ENCODE data around the gene CDON.

Gene CDON

GRCh38 chr11:125941619-125942611 is 120.8 kb downstream of the CDON start:
- FAIRE-seq (no peak), DNase-seq (ENCODE audit: insufficient read length, low spot score) (peak; percentile 19)
- TF ChIP-seq POLR2A (IDR thresholded peaks at IDR 0.05; ENCODE audit: low read depth, low read length) = no peak

DNA sequence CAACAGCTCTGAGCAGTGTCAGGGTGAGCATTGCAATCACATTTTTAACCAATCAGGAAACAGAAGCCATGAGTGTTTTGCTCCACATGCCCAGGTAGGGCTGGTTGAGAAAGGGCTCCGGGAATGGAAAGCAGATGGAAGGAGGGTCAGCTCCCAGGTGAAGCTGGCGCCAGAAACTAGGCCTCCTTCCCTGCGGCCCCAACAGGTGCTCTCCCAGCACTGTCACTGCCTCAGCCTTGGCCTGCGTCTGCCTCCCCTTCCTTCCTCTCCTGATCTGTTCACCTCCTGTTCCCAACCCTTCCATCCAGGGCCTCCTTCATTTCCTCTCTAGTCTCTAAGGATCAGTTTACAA is 121.4 kb downstream of the CDON start:
- no peak for DNase-seq (ENCODE audit: insufficient read length, low spot score)
- no peak for FAIRE-seq
- no peak for TF ChIP-seq POLR2A (IDR thresholded peaks at IDR 0.05; ENCODE audit: low read depth, low read length)

- TF ChIP-seq POLR2A (IDR thresholded peaks at IDR 0.05; ENCODE audit: low read depth, low read length) = no peak
- FAIRE-seq (no peak), DNase-seq (ENCODE audit: insufficient read length, low spot score) (no peak)
Measured at GRCh38 chr11:125940145-125940544, 122.5 kb downstream of the CDON start.

GRCh38 chr11:125939081-125939521 is 123.6 kb downstream of the CDON start:
- FAIRE-seq = no peak
- TF ChIP-seq POLR2A (IDR thresholded peaks at IDR 0.05; ENCODE audit: low read depth, low read length) = no peak
- no peak for DNase-seq (ENCODE audit: insufficient read length, low spot score)

DNA sequence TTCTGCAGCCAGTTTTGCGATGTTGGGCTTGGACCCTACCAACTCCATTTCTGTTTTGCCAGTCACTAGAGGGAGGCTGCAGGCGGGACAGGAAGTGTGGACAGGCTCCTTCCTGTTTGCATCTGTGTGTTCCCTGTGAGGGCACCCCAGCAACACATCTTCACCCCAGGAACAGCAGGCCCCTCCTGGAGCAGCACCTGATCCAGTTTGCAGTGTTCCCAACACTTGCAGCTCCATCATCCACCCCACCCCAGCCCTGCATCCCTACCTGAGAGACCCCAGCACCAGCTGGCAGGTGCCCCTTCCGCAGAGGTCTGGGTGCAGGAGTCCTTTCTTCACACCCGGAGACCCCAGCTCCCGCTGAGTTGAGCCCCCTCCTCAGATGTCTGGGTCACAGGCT is 124.2 kb downstream of the CDON start:
- DNase-seq (ENCODE audit: insufficient read length, low spot score) = no peak
- no peak for TF ChIP-seq POLR2A (IDR thresholded peaks at IDR 0.05; ENCODE audit: low read depth, low read length)
- FAIRE-seq = no peak

DNA sequence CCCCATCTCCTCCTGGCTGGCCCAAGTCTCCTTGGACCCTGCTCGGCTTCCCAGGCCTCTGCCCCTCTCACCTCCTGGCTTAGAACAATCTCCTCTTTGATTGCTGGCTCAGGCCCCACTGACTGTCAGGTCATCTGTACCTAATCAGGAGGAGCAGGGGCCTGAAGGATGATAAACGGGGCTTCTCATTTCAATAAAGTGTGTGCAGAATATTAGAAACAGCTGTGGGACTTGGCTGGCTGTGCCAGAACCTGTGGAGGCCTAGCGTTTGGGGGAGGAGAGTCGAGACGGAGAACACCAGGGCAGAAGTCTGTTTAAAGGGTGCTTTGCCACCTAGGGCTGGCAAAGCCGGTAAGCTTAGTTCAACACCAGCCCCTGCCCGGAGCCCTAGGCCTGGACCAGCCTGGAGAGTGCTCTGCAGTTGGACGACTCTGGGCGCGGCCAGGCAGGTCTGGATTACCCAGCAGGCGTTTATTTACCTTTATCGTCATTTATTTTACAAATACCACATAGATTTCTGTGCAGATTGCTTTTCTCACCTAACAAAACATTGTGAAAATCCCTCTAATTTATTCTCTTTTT is 127.0 kb downstream of the CDON start:
- no peak for TF ChIP-seq POLR2A (IDR thresholded peaks at IDR 0.05; ENCODE audit: low read depth, low read length)
- FAIRE-seq (no peak), DNase-seq (ENCODE audit: insufficient read length, low spot score) (no peak)

- DNase-seq (ENCODE audit: insufficient read length, low spot score) = no peak
- TF ChIP-seq POLR2A (IDR thresholded peaks at IDR 0.05; ENCODE audit: low read depth, low read length) = no peak
- FAIRE-seq = no peak
Measured at GRCh38 chr11:125935056-125935455, 127.6 kb downstream of the CDON start.

DNA sequence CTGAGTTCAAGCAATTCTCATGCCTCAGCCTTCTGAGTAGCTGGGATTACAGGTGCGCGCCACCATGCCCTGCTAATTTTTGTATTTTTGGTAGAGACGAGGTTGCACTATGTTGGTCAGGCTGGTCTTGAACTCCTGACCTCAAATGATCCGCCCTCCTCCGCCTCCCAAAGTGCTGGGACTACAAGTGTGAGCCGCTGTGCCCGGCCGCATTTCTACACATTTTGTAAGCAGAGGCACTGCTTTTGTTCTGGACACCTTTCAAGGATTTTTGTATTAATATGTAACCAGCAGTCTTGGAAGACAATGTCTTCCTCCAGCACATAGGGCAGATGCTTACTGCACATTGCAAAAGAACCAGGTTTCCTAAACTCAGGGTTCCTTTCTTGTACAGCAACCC is 128.2 kb downstream of the CDON start:
- TF ChIP-seq POLR2A (IDR thresholded peaks at IDR 0.05; ENCODE audit: low read depth, low read length) = no peak
- DNase-seq (ENCODE audit: insufficient read length, low spot score) = no peak
- no peak for FAIRE-seq

DNA sequence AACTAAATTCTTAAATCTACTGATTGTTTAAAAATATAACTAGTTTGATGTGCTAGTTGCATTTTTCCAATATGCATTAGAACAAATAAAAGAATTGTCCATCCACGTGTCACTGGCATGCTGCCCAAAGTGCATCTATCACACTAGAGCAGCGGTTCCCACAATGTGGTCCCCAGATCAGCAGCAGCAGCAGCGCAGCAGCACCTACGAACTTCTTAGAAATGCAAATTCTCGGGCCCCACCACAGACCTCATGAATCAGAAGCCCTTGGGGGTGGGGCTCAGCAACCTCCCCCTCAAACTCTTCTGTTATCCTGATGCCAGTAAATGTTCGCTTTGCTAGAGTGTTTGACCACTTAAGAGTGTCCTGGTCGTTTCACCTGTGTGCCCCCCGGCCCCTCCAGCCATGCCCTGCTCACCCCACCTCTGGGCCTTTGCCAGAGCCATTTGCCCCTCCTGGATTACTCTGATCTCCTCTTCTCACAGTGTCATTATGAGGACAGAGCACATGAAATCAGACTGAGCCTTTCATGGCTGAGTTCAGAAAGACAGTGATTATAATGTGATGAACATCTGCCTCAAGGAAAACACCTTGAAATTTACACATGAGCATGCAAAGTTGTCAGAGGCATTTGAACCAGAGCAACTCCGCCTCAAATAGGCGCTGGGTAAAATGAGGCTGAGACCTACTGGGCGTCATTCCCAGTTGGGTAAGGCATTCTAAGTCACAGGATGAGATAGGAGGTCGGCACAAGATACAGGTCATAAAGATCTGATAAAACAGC is 129.4 kb downstream of the CDON start:
- TF ChIP-seq POLR2A (IDR thresholded peaks at IDR 0.05; ENCODE audit: low read depth, low read length) = no peak
- DNase-seq (ENCODE audit: insufficient read length, low spot score) (no peak), FAIRE-seq (no peak)

DNA sequence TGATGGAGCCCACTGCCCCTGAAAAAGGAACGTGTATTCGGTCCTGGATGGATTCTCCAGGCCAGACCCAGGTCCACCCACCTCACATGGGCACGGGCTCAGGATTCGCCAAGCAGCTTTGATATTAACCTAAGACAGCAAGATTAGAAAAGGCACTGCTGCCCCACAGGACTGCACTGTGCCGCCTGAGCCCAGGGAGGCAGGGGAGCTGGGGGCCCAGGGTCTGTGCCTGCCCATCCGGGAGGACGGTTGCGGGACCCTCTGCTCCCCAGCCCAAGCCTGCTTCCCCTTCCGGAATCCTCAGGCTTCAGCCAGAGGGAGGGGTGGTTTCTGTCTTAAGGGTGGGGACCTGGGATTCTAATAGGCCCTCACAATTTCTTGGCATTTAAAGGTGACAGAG is 130.4 kb downstream of the CDON start:
- no peak for DNase-seq (ENCODE audit: insufficient read length, low spot score)
- no peak for TF ChIP-seq POLR2A (IDR thresholded peaks at IDR 0.05; ENCODE audit: low read depth, low read length)
- FAIRE-seq = no peak

DNA sequence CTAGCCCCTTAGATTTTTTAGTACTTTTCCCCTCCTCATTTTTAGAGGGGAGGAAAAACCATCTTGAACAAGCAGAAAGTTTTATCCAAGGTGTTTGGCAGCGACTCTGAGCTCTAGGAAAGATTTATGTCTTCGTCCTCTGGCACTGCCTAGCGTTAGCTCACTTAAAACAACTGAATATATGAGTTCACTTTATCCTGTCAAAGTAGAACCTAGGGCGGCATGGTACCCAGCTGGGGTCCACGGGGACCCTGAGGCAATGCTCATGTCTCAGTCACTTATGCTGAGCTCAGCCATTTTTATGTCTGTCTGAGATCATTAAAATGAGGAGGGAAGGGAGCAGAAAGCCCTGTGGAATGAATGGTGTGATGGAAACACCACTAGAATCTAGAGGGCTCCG is 131.0 kb downstream of the CDON start:
- FAIRE-seq (no peak), DNase-seq (ENCODE audit: insufficient read length, low spot score) (no peak)
- TF ChIP-seq POLR2A (IDR thresholded peaks at IDR 0.05; ENCODE audit: low read depth, low read length) = no peak

- DNase-seq (ENCODE audit: insufficient read length, low spot score) = no peak
- FAIRE-seq = no peak
- no peak for TF ChIP-seq POLR2A (IDR thresholded peaks at IDR 0.05; ENCODE audit: low read depth, low read length)
Measured at GRCh38 chr11:125931116-125931515, 131.6 kb downstream of the CDON start.

DNA sequence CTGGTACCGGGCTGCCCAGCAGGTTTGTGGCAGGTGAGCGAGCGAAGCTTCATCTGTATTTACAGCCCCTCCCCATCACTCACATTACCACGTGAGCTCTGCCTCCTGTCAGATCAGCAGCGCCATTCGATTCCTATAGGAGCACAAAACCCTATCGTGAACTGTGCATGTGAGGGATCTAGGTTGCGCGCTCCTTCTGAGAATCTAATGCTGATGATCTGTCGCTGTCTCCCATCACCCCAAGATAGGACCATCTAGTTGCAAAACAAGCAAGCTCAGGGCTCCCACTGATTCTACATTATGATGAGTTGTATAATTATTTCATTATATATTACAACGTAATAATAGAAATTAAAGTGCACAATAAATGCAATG is 132.6 kb downstream of the CDON start:
- DNase-seq (ENCODE audit: insufficient read length, low spot score) (no peak), FAIRE-seq (no peak)
- no peak for TF ChIP-seq POLR2A (IDR thresholded peaks at IDR 0.05; ENCODE audit: low read depth, low read length)

- FAIRE-seq (no peak), DNase-seq (ENCODE audit: insufficient read length, low spot score) (no peak)
- TF ChIP-seq POLR2A (IDR thresholded peaks at IDR 0.05; ENCODE audit: low read depth, low read length) = no peak
Measured at GRCh38 chr11:125929445-125930075, 133.1 kb downstream of the CDON start.

Measured in H54 (cell line).